Measurements from ENCODE around the gene SORCS2.

SORCS2 gene

GRCh38 chr4:7451434-7451789 is 259.1 kb downstream of the SORCS2 start:
- TF ChIP-seq EGR1 (IDR thresholded peaks at IDR 0.05) (no peak), TCF12 (IDR thresholded peaks at IDR 0.05; ENCODE audit: low read depth) (no peak), ZBTB7A (IDR thresholded peaks at IDR 0.05; ENCODE audit: low read depth) (no peak), CEBPB (IDR thresholded peaks at IDR 0.05) (no peak), RAD21 (IDR thresholded peaks at IDR 0.05; ENCODE audit: low read depth) (no peak), CREB1 (IDR thresholded peaks at IDR 0.05; ENCODE audit: low read depth) (no peak), FOXM1 (IDR thresholded peaks at IDR 0.05; ENCODE audit: borderline replicate concordance, low read depth) (no peak), YY1 (IDR thresholded peaks at IDR 0.05; ENCODE audit: low read depth) (no peak), MAX (IDR thresholded peaks at IDR 0.05) (no peak), TEAD4 (IDR thresholded peaks at IDR 0.05) (no peak), TAF1 (IDR thresholded peaks at IDR 0.05; ENCODE audit: low read depth) (no peak), EP300 (IDR thresholded peaks at IDR 0.05; ENCODE audit: borderline replicate concordance) (no peak), NFIC (IDR thresholded peaks at IDR 0.05) (no peak), REST (IDR thresholded peaks at IDR 0.05; ENCODE audit: low read depth) (no peak), USF1 (IDR thresholded peaks at IDR 0.05) (no peak)

- TF ChIP-seq CEBPB (IDR thresholded peaks at IDR 0.05): no peak
- TF ChIP-seq TAF1 (IDR thresholded peaks at IDR 0.05; ENCODE audit: low read depth): no peak
- no peak for TF ChIP-seq EGR1 (IDR thresholded peaks at IDR 0.05)
Observed at GRCh38 chr4:7451800-7452199, 259.5 kb downstream of the SORCS2 start.

GRCh38 chr4:7457201-7458065 is 265.1 kb downstream of the SORCS2 start:
- no peak for TF ChIP-seq USF1 (IDR thresholded peaks at IDR 0.05)
- TF ChIP-seq YY1 (IDR thresholded peaks at IDR 0.05; ENCODE audit: low read depth): no peak
- TF ChIP-seq TAF1 (IDR thresholded peaks at IDR 0.05; ENCODE audit: low read depth): no peak
- TF ChIP-seq MAX (IDR thresholded peaks at IDR 0.05): no peak
- TF ChIP-seq NFIC (IDR thresholded peaks at IDR 0.05): no peak
- TF ChIP-seq FOXM1 (IDR thresholded peaks at IDR 0.05; ENCODE audit: borderline replicate concordance, low read depth): no peak
- no peak for TF ChIP-seq CEBPB (IDR thresholded peaks at IDR 0.05)
- no peak for TF ChIP-seq ZBTB7A (IDR thresholded peaks at IDR 0.05; ENCODE audit: low read depth)
- no peak for TF ChIP-seq TCF12 (IDR thresholded peaks at IDR 0.05; ENCODE audit: low read depth)
- no peak for TF ChIP-seq REST (IDR thresholded peaks at IDR 0.05; ENCODE audit: low read depth)
- TF ChIP-seq TEAD4 (IDR thresholded peaks at IDR 0.05): no peak
- no peak for TF ChIP-seq CREB1 (IDR thresholded peaks at IDR 0.05; ENCODE audit: low read depth)
- TF ChIP-seq EGR1 (IDR thresholded peaks at IDR 0.05): no peak
- no peak for TF ChIP-seq EP300 (IDR thresholded peaks at IDR 0.05; ENCODE audit: borderline replicate concordance)
- no peak for TF ChIP-seq RAD21 (IDR thresholded peaks at IDR 0.05; ENCODE audit: low read depth)

GRCh38 chr4:7458066-7458425 is 265.7 kb downstream of the SORCS2 start:
- no peak for TF ChIP-seq TEAD4 (IDR thresholded peaks at IDR 0.05)
- no peak for TF ChIP-seq YY1 (IDR thresholded peaks at IDR 0.05; ENCODE audit: low read depth)
- TF ChIP-seq TCF12 (IDR thresholded peaks at IDR 0.05; ENCODE audit: low read depth): no peak
- TF ChIP-seq EP300 (IDR thresholded peaks at IDR 0.05; ENCODE audit: borderline replicate concordance): no peak

GRCh38 chr4:7458477-7458876 is 266.1 kb downstream of the SORCS2 start:
- TF ChIP-seq RAD21 (IDR thresholded peaks at IDR 0.05; ENCODE audit: low read depth): no peak
- TF ChIP-seq CREB1 (IDR thresholded peaks at IDR 0.05; ENCODE audit: low read depth): no peak
- TF ChIP-seq USF1 (IDR thresholded peaks at IDR 0.05): no peak
- TF ChIP-seq YY1 (IDR thresholded peaks at IDR 0.05; ENCODE audit: low read depth): no peak
- no peak for TF ChIP-seq MAX (IDR thresholded peaks at IDR 0.05)
- TF ChIP-seq EP300 (IDR thresholded peaks at IDR 0.05; ENCODE audit: borderline replicate concordance): no peak
- no peak for TF ChIP-seq EGR1 (IDR thresholded peaks at IDR 0.05)
- no peak for TF ChIP-seq FOXM1 (IDR thresholded peaks at IDR 0.05; ENCODE audit: borderline replicate concordance, low read depth)
- no peak for TF ChIP-seq ZBTB7A (IDR thresholded peaks at IDR 0.05; ENCODE audit: low read depth)
- TF ChIP-seq CEBPB (IDR thresholded peaks at IDR 0.05): no peak
- TF ChIP-seq NFIC (IDR thresholded peaks at IDR 0.05): no peak
- no peak for TF ChIP-seq REST (IDR thresholded peaks at IDR 0.05; ENCODE audit: low read depth)
- no peak for TF ChIP-seq TEAD4 (IDR thresholded peaks at IDR 0.05)
- no peak for TF ChIP-seq TCF12 (IDR thresholded peaks at IDR 0.05; ENCODE audit: low read depth)
- no peak for TF ChIP-seq TAF1 (IDR thresholded peaks at IDR 0.05; ENCODE audit: low read depth)

Measured in Ishikawa (cell line).